SJSA1 (cell line): ENCODE results near the gene DRD4. TPM values are rescaled to one million over a fixed set of nuclear protein-coding genes. Genes with fewer than 3 reads are reported as not detected.

Experiments
- DNase-seq, 2 experiments: peaks; one replicate each; pipeline ENCODE4 v3.0.0-alpha.2; 2015 to 2020; ENCODE audit warnings: low spot score in 2 of 2, low read depth in 1 of 2
- H3K27ac ChIP-seq: fragments of 250-450 bp; sonication (Bioruptor Pico); 2 replicates; pipeline ENCODE4 v1.5.1; 2020; ENCODE audit warnings: mild to moderate bottlenecking, moderate library complexity
- H3K27me3 ChIP-seq: fragments of 250-450 bp; sonication (Bioruptor Pico); replicated peaks from 2 replicates; pipeline ENCODE4 v1.5.1; 2020; ENCODE audit warnings: mild to moderate bottlenecking, moderate library complexity
- H3K36me3 ChIP-seq: fragments of 250-450 bp; sonication (Bioruptor Pico); 2 replicates; pipeline ENCODE4 v1.5.1; 2020; ENCODE audit warnings: mild to moderate bottlenecking
- H3K4me1 ChIP-seq: fragments of 250-450 bp; sonication (Bioruptor Pico); replicated peaks from 2 replicates; pipeline ENCODE4 v1.6.1; 2021; ENCODE audit warnings: mild to moderate bottlenecking
- H3K4me3 ChIP-seq: fragments of 250-450 bp; sonication (Bioruptor Pico); 2 replicates; pipeline ENCODE4 v1.5.1; 2020; ENCODE audit warnings: mild to moderate bottlenecking
- H3K9me3 ChIP-seq: fragments of 250-450 bp; sonication (Bioruptor Pico); replicated peaks from 2 replicates; pipeline ENCODE4 v1.5.1; 2020; ENCODE audit warnings: mild to moderate bottlenecking
- total RNA-seq: library from RNA; depleted of rRNA; stranded (reverse); fragments of >200 nt; shearing (Covaris generic); gene quantifications from 2 replicates; pipeline ENCODE4 v1.2.3, GENCODE V29; 2014; rRNA removed

Gene DRD4
- not detected in 2 replicates for total RNA-seq

GRCh38 chr11:636511-637332, at the start of gene DRD4:
DRD4 (plus strand) TSS chr11:637269; CDS start chr11:637305, 36 bp downstream.
- no peak for DNase-seq
- Histone ChIP-seq H3K4me3 (no peak within 1 kb of the TSS), H3K27ac (no peak within 1 kb of the TSS)

GRCh38 chr11:587546-587945, 49.5 kb upstream of the DRD4 start:
- Histone ChIP-seq H3K27me3 (no peaks in the 10 kb centered on the region), H3K9me3 (no peaks in the 10 kb centered on the region), H3K36me3 (peaks cover 27% of the 10 kb centered on the region), H3K4me3 (no peak overlapping the region), H3K27ac (no peak overlapping the region), H3K4me1 (no peaks in the 10 kb centered on the region)
- DNase-seq: no peak

More at GRCh38 chr11:636511-637332, at the start of gene DRD4:
- Histone ChIP-seq H3K4me1 (no peaks in the 10 kb centered on the region), H3K27me3 (no peaks in the 10 kb centered on the region), H3K9me3 (no peaks in the 10 kb centered on the region), H3K36me3 (no peaks in the 10 kb centered on the region)

- no peaks in the 10 kb centered on the region for H3K27me3 ChIP-seq
- H3K27ac ChIP-seq: no peak overlapping the region
- no peak for DNase-seq
- peaks cover 29% of the 10 kb centered on the region for H3K36me3 ChIP-seq
- no peaks in the 10 kb centered on the region for H3K4me1 ChIP-seq
- H3K9me3 ChIP-seq: no peaks in the 10 kb centered on the region
- H3K4me3 ChIP-seq: no peak overlapping the region
Measured at GRCh38 chr11:587978-588380, 49.1 kb upstream of the DRD4 start.

GRCh38 chr11:589798-590197, 47.3 kb upstream of the DRD4 start:
- H3K9me3 ChIP-seq: no peaks in the 10 kb centered on the region
- H3K27ac ChIP-seq: no peak overlapping the region
- peaks cover 31% of the 10 kb centered on the region for H3K36me3 ChIP-seq
- H3K4me3 ChIP-seq: no peak overlapping the region
- DNase-seq: no peak
- no peaks in the 10 kb centered on the region for H3K27me3 ChIP-seq
- no peaks in the 10 kb centered on the region for H3K4me1 ChIP-seq

- Histone ChIP-seq H3K4me1 (no peaks in the 10 kb centered on the region), H3K27ac (no peak overlapping the region), H3K36me3 (peaks cover 31% of the 10 kb centered on the region), H3K27me3 (no peaks in the 10 kb centered on the region), H3K9me3 (no peaks in the 10 kb centered on the region), H3K4me3 (no peak overlapping the region)
- no peak for DNase-seq
Measured at GRCh38 chr11:590997-591396, 46.1 kb upstream of the DRD4 start.

- Histone ChIP-seq H3K9me3 (no peaks in the 10 kb centered on the region), H3K27ac (no peak overlapping the region), H3K4me1 (no peaks in the 10 kb centered on the region), H3K27me3 (no peaks in the 10 kb centered on the region), H3K36me3 (peaks cover 35% of the 10 kb centered on the region), H3K4me3 (no peak overlapping the region)
- no peak for DNase-seq
Measured at GRCh38 chr11:592501-592900, 44.6 kb upstream of the DRD4 start.

GRCh38 chr11:592918-593317, 44.2 kb upstream of the DRD4 start:
- Histone ChIP-seq H3K4me3 (no peak overlapping the region), H3K4me1 (no peaks in the 10 kb centered on the region), H3K9me3 (no peaks in the 10 kb centered on the region), H3K27ac (no peak overlapping the region), H3K27me3 (no peaks in the 10 kb centered on the region), H3K36me3 (peaks cover 30% of the 10 kb centered on the region)
- DNase-seq: no peak

GRCh38 chr11:593347-593746, 43.7 kb upstream of the DRD4 start:
- Histone ChIP-seq H3K36me3 (peaks cover 26% of the 10 kb centered on the region), H3K4me3 (no peak overlapping the region), H3K9me3 (no peaks in the 10 kb centered on the region), H3K4me1 (no peaks in the 10 kb centered on the region), H3K27ac (no peak overlapping the region), H3K27me3 (no peaks in the 10 kb centered on the region)
- DNase-seq: no peak

GRCh38 chr11:595400-595799, 41.7 kb upstream of the DRD4 start:
- DNase-seq: no peak
- no peaks in the 10 kb centered on the region for H3K4me1 ChIP-seq
- H3K36me3 ChIP-seq: peaks cover 28% of the 10 kb centered on the region

GRCh38 chr11:596374-596773, 40.7 kb upstream of the DRD4 start:
- H3K4me3 ChIP-seq: no peak overlapping the region
- no peaks in the 10 kb centered on the region for H3K27me3 ChIP-seq
- H3K9me3 ChIP-seq: no peaks in the 10 kb centered on the region
- no peaks in the 10 kb centered on the region for H3K4me1 ChIP-seq
- H3K36me3 ChIP-seq: peaks cover 28% of the 10 kb centered on the region
- DNase-seq: no peak
- H3K27ac ChIP-seq: no peak overlapping the region

More at GRCh38 chr11:595400-595799, 41.7 kb upstream of the DRD4 start:
- H3K27me3 ChIP-seq: no peaks in the 10 kb centered on the region
- no peak overlapping the region for H3K27ac ChIP-seq
- H3K4me3 ChIP-seq: no peak overlapping the region
- H3K9me3 ChIP-seq: no peaks in the 10 kb centered on the region

- peaks cover 36% of the 10 kb centered on the region for H3K36me3 ChIP-seq
Measured at GRCh38 chr11:597166-597725, 39.8 kb upstream of the DRD4 start.

GRCh38 chr11:598005-598680, 38.9 kb upstream of the DRD4 start:
- H3K4me1 ChIP-seq: no peaks in the 10 kb centered on the region
- H3K4me3 ChIP-seq: no peak overlapping the region
- H3K27ac ChIP-seq: no peak overlapping the region
- H3K9me3 ChIP-seq: no peaks in the 10 kb centered on the region
- no peak for DNase-seq
- no peaks in the 10 kb centered on the region for H3K27me3 ChIP-seq
- H3K36me3 ChIP-seq: peaks cover 31% of the 10 kb centered on the region

More at GRCh38 chr11:597166-597725, 39.8 kb upstream of the DRD4 start:
- Histone ChIP-seq H3K4me3 (no peak overlapping the region), H3K27me3 (no peaks in the 10 kb centered on the region), H3K27ac (no peak overlapping the region), H3K4me1 (no peaks in the 10 kb centered on the region), H3K9me3 (no peaks in the 10 kb centered on the region)
- no peak for DNase-seq

- H3K36me3 ChIP-seq: peaks cover 41% of the 10 kb centered on the region
- no peak overlapping the region for H3K27ac ChIP-seq
- H3K9me3 ChIP-seq: no peaks in the 10 kb centered on the region
- DNase-seq: no peak
- no peaks in the 10 kb centered on the region for H3K4me1 ChIP-seq
- no peaks in the 10 kb centered on the region for H3K27me3 ChIP-seq
- no peak overlapping the region for H3K4me3 ChIP-seq
Measured at GRCh38 chr11:601573-602245, 35.4 kb upstream of the DRD4 start.
